ENCODE measurements around the gene PIGL. TPM values are rescaled to one million over a fixed set of nuclear protein-coding genes. Genes with fewer than 3 reads are reported as not detected.

The PIGL gene
- total and polyA plus RNA-seq, 2 donors (not counting 1 experiment from before 2014, with no cell fraction given) = 16.4 to 19.3 TPM

DNA sequence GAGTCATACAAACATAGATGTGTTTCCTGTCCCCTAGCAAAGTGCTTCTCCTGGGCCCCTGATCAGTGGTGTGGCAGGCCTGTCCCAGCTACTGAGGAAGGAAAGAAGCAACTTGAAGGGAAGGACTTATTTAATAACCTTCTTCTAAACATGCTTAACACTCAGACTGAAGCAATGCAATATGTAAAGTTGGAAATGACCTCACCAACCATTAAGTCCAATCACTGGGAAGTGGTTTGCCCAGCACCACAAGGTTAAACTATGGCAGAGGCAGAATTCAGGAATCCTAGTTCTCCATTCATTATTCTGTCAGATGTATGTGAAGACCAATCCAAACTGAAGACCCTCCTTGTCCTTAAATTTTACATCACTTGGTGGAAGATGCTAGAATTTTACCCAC, 97.2 kb downstream of the PIGL start:
- peak in 1 of 2 donors; percentile 48 for DNase-seq (ENCODE audit: low read depth in 2 of 2)
- no peak for TF ChIP-seq EZH2 (IDR thresholded peaks at IDR 0.05; ENCODE audit: low read length, missing control alignments)
- TF ChIP-seq, protein P1, sequence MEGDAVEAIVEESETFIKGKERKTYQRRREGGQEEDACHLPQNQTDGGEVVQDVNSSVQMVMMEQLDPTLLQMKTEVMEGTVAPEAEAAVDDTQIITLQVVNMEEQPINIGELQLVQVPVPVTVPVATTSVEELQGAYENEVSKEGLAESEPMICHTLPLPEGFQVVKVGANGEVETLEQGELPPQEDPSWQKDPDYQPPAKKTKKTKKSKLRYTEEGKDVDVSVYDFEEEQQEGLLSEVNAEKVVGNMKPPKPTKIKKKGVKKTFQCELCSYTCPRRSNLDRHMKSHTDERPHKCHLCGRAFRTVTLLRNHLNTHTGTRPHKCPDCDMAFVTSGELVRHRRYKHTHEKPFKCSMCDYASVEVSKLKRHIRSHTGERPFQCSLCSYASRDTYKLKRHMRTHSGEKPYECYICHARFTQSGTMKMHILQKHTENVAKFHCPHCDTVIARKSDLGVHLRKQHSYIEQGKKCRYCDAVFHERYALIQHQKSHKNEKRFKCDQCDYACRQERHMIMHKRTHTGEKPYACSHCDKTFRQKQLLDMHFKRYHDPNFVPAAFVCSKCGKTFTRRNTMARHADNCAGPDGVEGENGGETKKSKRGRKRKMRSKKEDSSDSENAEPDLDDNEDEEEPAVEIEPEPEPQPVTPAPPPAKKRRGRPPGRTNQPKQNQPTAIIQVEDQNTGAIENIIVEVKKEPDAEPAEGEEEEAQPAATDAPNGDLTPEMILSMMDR (conservative IDR thresholded peaks at IDR 0.05 in 1 of 2, IDR thresholded peaks at IDR 0.05 in 1 of 2; ENCODE audit: low read depth in 1 of 2, low read length in 2 of 2) = no peak
- Histone ChIP-seq H2AFZ (ENCODE audit: low read length) (no peak overlapping the region), H3K4me2 (ENCODE audit: extremely low read depth, insufficient read depth, low read length) (no peak overlapping the region), H3K9me3 (ENCODE audit: control insufficient read depth, insufficient read depth, low read depth, low read length) (no peaks in the 10 kb centered on the region), H3K79me2 (ENCODE audit: control insufficient read depth, insufficient read depth, low read length) (no peaks in the 10 kb centered on the region), H3K4me3 (replicated peaks in 1 of 4; ENCODE audit: control extremely low read depth in 1 of 4, insufficient read depth in 1 of 4, low read depth in 3 of 4, low read length in 4 of 4) (no peak overlapping the region), H3K27ac (ENCODE audit: insufficient read depth, low read length) (no peak overlapping the region), H3K4me1 (ENCODE audit: control insufficient read depth, extremely low read depth, insufficient read depth, low read length) (no peaks in the 10 kb centered on the region), H3K9ac (ENCODE audit: insufficient read depth, low read length) (no peak overlapping the region), H3K36me3 (ENCODE audit: control insufficient read depth, insufficient read depth, low read length) (peaks cover 1% of the 10 kb centered on the region), H4K20me1 (ENCODE audit: control insufficient read depth, extremely low read depth, insufficient read depth, low read length) (no peaks in the 10 kb centered on the region), H3K27me3 (ENCODE audit: control insufficient read depth, insufficient read depth, low read length) (no peaks in the 10 kb centered on the region)

DNA sequence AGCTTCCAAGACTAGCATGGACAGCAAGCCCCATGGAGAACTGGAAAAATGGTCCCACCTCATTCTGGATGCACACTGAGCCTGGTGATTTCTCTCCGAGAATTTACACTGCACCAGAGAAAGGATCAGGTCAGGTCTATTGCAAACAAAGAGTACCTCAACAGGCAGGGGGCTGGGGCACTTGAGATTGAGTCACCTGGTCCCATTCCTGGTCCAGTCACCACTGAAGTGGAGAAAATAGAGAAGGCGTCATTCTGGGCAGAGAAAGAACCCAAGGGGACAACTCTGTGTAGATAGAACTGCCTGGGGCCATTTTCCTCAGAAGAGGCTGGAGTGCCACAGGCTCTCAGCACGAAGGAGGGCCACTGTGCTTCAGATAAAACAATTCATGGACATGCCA, 97.8 kb downstream of the PIGL start:
- no peak for TF ChIP-seq EZH2 (IDR thresholded peaks at IDR 0.05; ENCODE audit: low read length, missing control alignments)
- TF ChIP-seq, protein P1 (conservative IDR thresholded peaks at IDR 0.05 in 1 of 2, IDR thresholded peaks at IDR 0.05 in 1 of 2; ENCODE audit: low read depth in 1 of 2, low read length in 2 of 2) = no peak
- no peak overlapping the region for H3K4me2 ChIP-seq (ENCODE audit: extremely low read depth, insufficient read depth, low read length)
- H3K9me3 ChIP-seq (ENCODE audit: control insufficient read depth, insufficient read depth, low read depth, low read length) = no peaks in the 10 kb centered on the region
- no peaks in the 10 kb centered on the region for H3K27me3 ChIP-seq (ENCODE audit: control insufficient read depth, insufficient read depth, low read length)
- H3K4me1 ChIP-seq (ENCODE audit: control insufficient read depth, extremely low read depth, insufficient read depth, low read length) = no peaks in the 10 kb centered on the region
- H3K36me3 ChIP-seq (ENCODE audit: control insufficient read depth, insufficient read depth, low read length) = peaks cover 1% of the 10 kb centered on the region
- H2AFZ ChIP-seq (ENCODE audit: low read length) = no peak overlapping the region
- no peaks in the 10 kb centered on the region for H4K20me1 ChIP-seq (ENCODE audit: control insufficient read depth, extremely low read depth, insufficient read depth, low read length)
- DNase-seq (ENCODE audit: low read depth in 2 of 2) = no peak
- H3K79me2 ChIP-seq (ENCODE audit: control insufficient read depth, insufficient read depth, low read length) = no peaks in the 10 kb centered on the region
- no peak overlapping the region for H3K9ac ChIP-seq (ENCODE audit: insufficient read depth, low read length)
- no peak overlapping the region for H3K4me3 ChIP-seq (replicated peaks in 1 of 4; ENCODE audit: control extremely low read depth in 1 of 4, insufficient read depth in 1 of 4, low read depth in 3 of 4, low read length in 4 of 4)
- no peak overlapping the region for H3K27ac ChIP-seq (ENCODE audit: insufficient read depth, low read length)

DNA sequence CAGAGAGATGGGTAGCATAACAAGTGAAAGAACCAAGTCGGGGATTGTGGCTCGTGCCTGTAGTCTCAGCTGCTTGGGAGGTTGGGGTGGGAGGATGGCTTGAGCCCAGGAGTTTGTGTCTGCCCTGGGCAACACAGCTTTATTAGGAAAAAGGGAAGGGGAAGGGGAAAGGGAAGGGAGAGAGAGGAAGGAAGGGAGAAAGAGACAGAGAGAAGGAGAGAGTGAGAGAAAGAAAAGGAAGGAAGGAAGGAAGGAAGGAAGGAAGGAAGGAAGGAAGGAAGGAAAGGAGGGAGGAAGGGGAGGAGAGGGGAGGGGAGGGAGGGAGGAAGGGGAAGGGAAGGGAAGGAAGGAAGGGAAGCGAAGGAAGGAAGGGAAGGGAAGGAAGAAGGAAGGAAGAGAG, 103.0 kb downstream of the PIGL start:
- no peaks in the 10 kb centered on the region for H3K79me2 ChIP-seq (ENCODE audit: control insufficient read depth, insufficient read depth, low read length)
- H3K4me3 ChIP-seq (replicated peaks in 1 of 4; ENCODE audit: control extremely low read depth in 1 of 4, insufficient read depth in 1 of 4, low read depth in 3 of 4, low read length in 4 of 4) = no peak overlapping the region
- no peak overlapping the region for H3K27ac ChIP-seq (ENCODE audit: insufficient read depth, low read length)
- no peaks in the 10 kb centered on the region for H3K4me1 ChIP-seq (ENCODE audit: control insufficient read depth, extremely low read depth, insufficient read depth, low read length)
- H4K20me1 ChIP-seq (ENCODE audit: control insufficient read depth, extremely low read depth, insufficient read depth, low read length) = no peaks in the 10 kb centered on the region
- H3K36me3 ChIP-seq (ENCODE audit: control insufficient read depth, insufficient read depth, low read length) = peaks cover 1% of the 10 kb centered on the region
- no peak overlapping the region for H3K4me2 ChIP-seq (ENCODE audit: extremely low read depth, insufficient read depth, low read length)
- H3K9ac ChIP-seq (ENCODE audit: insufficient read depth, low read length) = no peak overlapping the region
- TF ChIP-seq, protein P1 (conservative IDR thresholded peaks at IDR 0.05 in 1 of 2, IDR thresholded peaks at IDR 0.05 in 1 of 2; ENCODE audit: low read depth in 1 of 2, low read length in 2 of 2) = no peak
- no peak for TF ChIP-seq EZH2 (IDR thresholded peaks at IDR 0.05; ENCODE audit: low read length, missing control alignments)
- no peak for DNase-seq (ENCODE audit: low read depth in 2 of 2)
- no peaks in the 10 kb centered on the region for H3K9me3 ChIP-seq (ENCODE audit: control insufficient read depth, insufficient read depth, low read depth, low read length)
- H3K27me3 ChIP-seq (ENCODE audit: control insufficient read depth, insufficient read depth, low read length) = no peaks in the 10 kb centered on the region
- no peak overlapping the region for H2AFZ ChIP-seq (ENCODE audit: low read length)
